Kidney epithelial cell (primary cell): ENCODE results near the gene PDZRN4. TPM values are rescaled to one million over a fixed set of nuclear protein-coding genes. Genes with fewer than 3 reads are reported as not detected.
"Not testable (repeated sequence)": the region's sequence is repeated elsewhere in the genome, so short reads cannot be mapped to it uniquely, and the experiment has no call there.

Experiments used
- DNase-seq: peaks from one replicate; pipeline ENCODE4 v3.0.0-alpha.2; 2010; ENCODE audit warnings: low read depth
- H3K27me3 ChIP-seq: 2 replicates; pipeline ENCODE4 v1.6.0; 2011; ENCODE audit warnings: low read length; ENCODE audit not compliant: control insufficient read depth, insufficient read depth
- H3K36me3 ChIP-seq: 2 replicates; pipeline ENCODE4 v1.5.1; 2011; ENCODE audit warnings: low read length; ENCODE audit not compliant: control insufficient read depth, insufficient read depth
- H3K4me3 ChIP-seq: 2 replicates; pipeline ENCODE4 v1.5.1; 2011; ENCODE audit warnings: low read depth, mild to moderate bottlenecking, control low read depth, low read length
- total RNA-seq: library from RNA; depleted of rRNA; stranded (reverse); fragments of >200 nt; gene quantifications from 2 replicates; pipeline ENCODE4 v1.2.3, GENCODE V29; 2015
- TF ChIP-seq, protein P1 (sequence below): IDR thresholded peaks from 2 replicates; pipeline ENCODE4 v1.5.1; 2011; ENCODE audit warnings: mild to moderate bottlenecking, moderate library complexity, low read length, control low read depth, inconsistent platforms; ENCODE audit not compliant: insufficient read depth, poor library complexity, severe bottlenecking

PDZRN4 gene
- total RNA-seq, 1 donor from 2014 or later: not detected

DNA sequence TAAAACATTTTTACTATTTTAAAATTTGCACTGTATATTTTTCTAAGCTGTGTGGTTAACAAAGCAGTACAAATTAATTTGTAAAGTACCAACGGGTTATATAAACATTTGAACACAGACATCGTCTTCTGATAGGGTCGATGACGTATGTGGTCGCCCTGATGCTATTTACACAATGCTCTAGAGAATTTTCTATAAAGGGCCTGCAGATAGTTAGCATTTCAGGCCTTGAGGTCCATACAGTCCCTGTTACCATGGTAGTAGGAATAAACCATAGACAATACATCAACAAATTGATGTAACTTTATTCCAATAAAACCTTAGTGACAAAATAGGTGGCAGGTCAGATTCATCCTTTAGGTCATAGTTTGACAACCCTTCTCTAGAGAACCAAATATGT, 25.7 kb upstream of the PDZRN4 start:
- H3K27me3 ChIP-seq: no peaks in the 10 kb centered on the region
- DNase-seq: no peak
- H3K4me3 ChIP-seq: no peak overlapping the region
- H3K36me3 ChIP-seq: no peaks in the 10 kb centered on the region
- TF ChIP-seq, protein P1, sequence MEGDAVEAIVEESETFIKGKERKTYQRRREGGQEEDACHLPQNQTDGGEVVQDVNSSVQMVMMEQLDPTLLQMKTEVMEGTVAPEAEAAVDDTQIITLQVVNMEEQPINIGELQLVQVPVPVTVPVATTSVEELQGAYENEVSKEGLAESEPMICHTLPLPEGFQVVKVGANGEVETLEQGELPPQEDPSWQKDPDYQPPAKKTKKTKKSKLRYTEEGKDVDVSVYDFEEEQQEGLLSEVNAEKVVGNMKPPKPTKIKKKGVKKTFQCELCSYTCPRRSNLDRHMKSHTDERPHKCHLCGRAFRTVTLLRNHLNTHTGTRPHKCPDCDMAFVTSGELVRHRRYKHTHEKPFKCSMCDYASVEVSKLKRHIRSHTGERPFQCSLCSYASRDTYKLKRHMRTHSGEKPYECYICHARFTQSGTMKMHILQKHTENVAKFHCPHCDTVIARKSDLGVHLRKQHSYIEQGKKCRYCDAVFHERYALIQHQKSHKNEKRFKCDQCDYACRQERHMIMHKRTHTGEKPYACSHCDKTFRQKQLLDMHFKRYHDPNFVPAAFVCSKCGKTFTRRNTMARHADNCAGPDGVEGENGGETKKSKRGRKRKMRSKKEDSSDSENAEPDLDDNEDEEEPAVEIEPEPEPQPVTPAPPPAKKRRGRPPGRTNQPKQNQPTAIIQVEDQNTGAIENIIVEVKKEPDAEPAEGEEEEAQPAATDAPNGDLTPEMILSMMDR: no peak

DNA sequence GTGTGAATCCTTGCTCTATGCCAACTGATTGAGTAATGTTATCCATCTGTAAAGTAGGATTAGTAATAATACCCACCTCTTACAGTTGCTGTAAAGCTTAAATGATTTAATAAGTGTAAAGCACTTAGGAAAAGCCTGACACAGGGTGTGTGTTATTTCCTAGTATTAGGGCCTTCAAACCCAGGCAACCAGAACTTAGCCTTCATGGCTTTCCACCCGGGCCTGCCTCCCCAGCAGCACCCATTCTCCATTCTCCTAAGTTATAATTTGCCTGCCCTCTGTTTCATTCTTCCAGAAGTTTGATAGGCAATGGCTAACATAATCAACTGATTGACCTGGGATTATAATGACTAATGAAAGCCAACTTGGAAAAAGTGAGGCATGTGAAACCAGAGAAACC, 20.4 kb upstream of the PDZRN4 start:
- TF ChIP-seq, protein P1: no peak
- Histone ChIP-seq H3K36me3 (no peaks in the 10 kb centered on the region), H3K4me3 (no peak overlapping the region), H3K27me3 (no peaks in the 10 kb centered on the region)
- no peak for DNase-seq

DNA sequence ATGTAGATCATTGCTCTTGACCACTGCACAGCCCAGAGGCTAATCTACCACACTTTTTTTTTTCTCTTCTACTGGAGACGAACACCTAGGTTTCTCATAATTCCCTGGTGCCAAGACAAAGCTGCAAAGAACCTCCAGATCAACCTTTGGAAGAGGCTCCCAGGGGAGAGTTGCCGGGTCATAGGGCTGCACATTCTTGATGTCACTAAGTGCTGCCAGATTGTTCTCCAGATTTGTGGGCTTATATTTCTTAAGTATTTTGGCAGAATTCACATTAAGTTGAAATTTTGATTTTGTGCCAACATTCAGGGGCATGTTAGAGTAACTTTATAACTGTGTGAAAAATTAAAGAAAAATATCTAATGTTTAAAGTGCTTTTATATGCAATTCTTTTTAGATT, 13.5 kb upstream of the PDZRN4 start:
- H3K27me3 ChIP-seq: no peaks in the 10 kb centered on the region
- no peak for DNase-seq
- H3K4me3 ChIP-seq: no peak overlapping the region
- TF ChIP-seq, protein P1: no peak
- no peaks in the 10 kb centered on the region for H3K36me3 ChIP-seq

DNA sequence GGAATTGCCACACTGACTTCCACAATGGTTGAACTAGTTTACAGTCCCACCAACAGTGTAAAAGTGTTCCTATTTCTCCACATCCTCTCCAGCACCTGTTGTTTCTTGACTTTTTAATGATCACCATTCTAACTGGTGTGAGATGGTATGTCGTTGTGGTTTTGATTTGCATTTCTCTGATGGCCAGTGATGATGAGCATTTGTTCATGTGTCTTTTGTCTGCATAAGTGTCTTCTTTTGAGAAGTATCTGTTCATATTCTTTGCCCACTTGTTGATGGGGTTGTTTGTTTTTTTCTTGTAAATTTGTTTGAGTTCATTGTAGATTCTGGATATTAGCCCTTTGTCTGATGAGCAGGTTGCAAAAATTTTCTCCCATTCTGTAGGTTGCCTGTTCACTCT, 8.6 kb upstream of the PDZRN4 start:
- not testable (repeated sequence) for H3K4me3 ChIP-seq, DNase-seq

DNA sequence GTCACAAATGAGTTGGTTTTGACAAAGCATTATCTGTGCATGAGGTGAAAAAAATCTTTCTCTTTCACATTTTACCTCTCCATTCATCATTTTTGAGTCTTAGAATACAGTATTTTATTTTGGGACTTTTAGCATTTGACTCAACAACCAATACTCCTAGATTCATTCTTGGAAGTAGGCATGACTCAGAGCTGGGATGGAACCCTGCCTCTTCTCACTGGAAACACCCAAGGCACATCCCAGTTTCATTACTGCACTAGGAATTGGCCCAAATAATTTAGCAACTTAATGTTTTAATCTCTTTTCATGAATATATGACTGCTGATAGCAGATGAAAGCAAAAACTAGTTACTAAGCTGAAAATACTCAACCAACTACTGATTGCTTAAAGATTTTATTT, 3.3 kb upstream of the PDZRN4 start:
- TF ChIP-seq, protein P1: no peak
- no peaks in the 10 kb centered on the region for H3K36me3 ChIP-seq
- DNase-seq: no peak
- no peak overlapping the region for H3K4me3 ChIP-seq
- peaks cover 23% of the 10 kb centered on the region for H3K27me3 ChIP-seq

More for the DNA sequence above, 8.6 kb upstream of the PDZRN4 start:
- H3K27me3 ChIP-seq, H3K36me3 ChIP-seq: not testable (repeated sequence)

DNA sequence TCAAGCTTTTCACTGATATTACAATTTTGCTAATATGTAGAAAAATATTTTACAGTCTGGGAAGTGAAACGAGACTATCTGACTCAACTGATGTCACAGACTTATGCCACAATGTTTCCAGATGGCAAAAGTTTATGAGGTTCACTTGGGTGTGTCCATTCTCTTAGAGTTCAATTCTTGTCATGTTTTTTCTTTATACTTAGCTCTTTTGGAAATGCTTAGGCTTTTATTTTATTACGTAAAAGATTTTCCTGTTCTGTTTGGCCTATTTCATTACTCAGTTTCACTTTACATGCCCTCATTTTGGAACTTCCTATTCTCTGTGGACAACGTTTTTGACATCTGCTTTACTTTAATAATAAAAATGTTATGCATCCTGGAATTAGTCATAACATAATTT, 2.1 kb upstream of the PDZRN4 start:
- TF ChIP-seq, protein P1: no peak
- Histone ChIP-seq H3K27me3 (peaks cover 26% of the 10 kb centered on the region), H3K4me3 (no peak overlapping the region), H3K36me3 (no peaks in the 10 kb centered on the region)
- no peak for DNase-seq
